Central memory CD8-positive, alpha-beta T cell (primary cell): ENCODE data around the gene RNF222.
"Not testable (repeated sequence)": the region's sequence is repeated elsewhere in the genome, so short reads cannot be mapped to it uniquely, and the experiment has no call there.

Experiments
- ATAC-seq: fragments of 150-1000 bp; cut with Tn5 transposase; replicated peaks from 2 replicates; pipeline ENCODE4 v1.10.0; 2022; ENCODE audit warnings: mild to moderate bottlenecking, moderate FRiP score, moderate number of reproducible peaks; ENCODE audit not compliant: poor library complexity, severe bottlenecking; ENCODE audit errors: extremely low read depth
- DNase-seq, 2 donors: peaks; one replicate each; pipeline ENCODE4 v3.0.0; 2021; ENCODE audit warnings: low spot score in 2 of 2
- H3K27ac Mint-ChIP-seq: one replicate; pipeline ENCODE4 v1.8.0; 2022; ENCODE audit warnings: low read depth, mild to moderate bottlenecking, moderate library complexity, mixed read lengths
- H3K27me3 Mint-ChIP-seq: one replicate; pipeline ENCODE4 v1.8.0; 2022; ENCODE audit warnings: mixed read lengths
- H3K36me3 Mint-ChIP-seq: one replicate; pipeline ENCODE4 v1.8.0; 2022; ENCODE audit warnings: mild to moderate bottlenecking, moderate library complexity, mixed read lengths; ENCODE audit not compliant: insufficient read depth
- H3K4me1 Mint-ChIP-seq: one replicate; pipeline ENCODE4 v1.8.0; 2022; ENCODE audit warnings: mixed read lengths
- H3K4me3 Mint-ChIP-seq: one replicate; pipeline ENCODE4 v1.8.0; 2022; ENCODE audit warnings: mild to moderate bottlenecking, moderate library complexity, mixed read lengths
- H3K9me3 Mint-ChIP-seq: one replicate; pipeline ENCODE4 v1.8.0; 2022; ENCODE audit warnings: mixed read lengths

RNF222 gene

GRCh38 chr17:8408371-8408770, 10.7 kb upstream of the RNF222 start:
- no peaks in the 10 kb centered on the region for H3K9me3 Mint-ChIP-seq
- H3K27ac Mint-ChIP-seq, result no peak overlapping the region
- no peaks in the 10 kb centered on the region for H3K36me3 Mint-ChIP-seq
- H3K4me3 Mint-ChIP-seq, result no peak overlapping the region
- H3K27me3 Mint-ChIP-seq, result peaks cover 12% of the 10 kb centered on the region
- ATAC-seq (no peak), DNase-seq (no peak)
- H3K4me1 Mint-ChIP-seq, result peaks cover 6% of the 10 kb centered on the region

- Mint-ChIP-seq H3K36me3 (no peaks in the 10 kb centered on the region), H3K27ac (no peak overlapping the region), H3K27me3 (peaks cover 29% of the 10 kb centered on the region), H3K4me3 (no peak overlapping the region), H3K9me3 (no peaks in the 10 kb centered on the region), H3K4me1 (no peaks in the 10 kb centered on the region)
- ATAC-seq (no peak), DNase-seq (no peak)
Observed at GRCh38 chr17:8406174-8406573, 8.5 kb upstream of the RNF222 start.

GRCh38 chr17:8405499-8406016, 7.9 kb upstream of the RNF222 start:
- Mint-ChIP-seq H3K27me3 (peaks cover 35% of the 10 kb centered on the region), H3K36me3 (no peaks in the 10 kb centered on the region), H3K9me3 (no peaks in the 10 kb centered on the region), H3K4me3 (no peak overlapping the region), H3K27ac (no peak overlapping the region), H3K4me1 (no peaks in the 10 kb centered on the region)
- no peak for DNase-seq
- no peak for ATAC-seq

- Mint-ChIP-seq H3K27ac (no peak overlapping the region), H3K36me3 (no peaks in the 10 kb centered on the region), H3K4me1 (no peaks in the 10 kb centered on the region), H3K4me3 (no peak overlapping the region), H3K27me3 (peaks cover 36% of the 10 kb centered on the region), H3K9me3 (no peaks in the 10 kb centered on the region)
- ATAC-seq (no peak), DNase-seq (no peak)
Observed at GRCh38 chr17:8402921-8403536, 5.4 kb upstream of the RNF222 start.

- Mint-ChIP-seq H3K4me3 (no peak overlapping the region), H3K36me3 (no peaks in the 10 kb centered on the region), H3K9me3 (no peaks in the 10 kb centered on the region), H3K4me1 (no peaks in the 10 kb centered on the region), H3K27ac (no peak overlapping the region), H3K27me3 (peaks cover 45% of the 10 kb centered on the region)
- ATAC-seq, result no peak
- no peak for DNase-seq
Observed at GRCh38 chr17:8401107-8401506, 3.5 kb upstream of the RNF222 start.

- H3K36me3 Mint-ChIP-seq, result no peaks in the 10 kb centered on the region
- H3K27me3 Mint-ChIP-seq, result peaks cover 51% of the 10 kb centered on the region
- no peak overlapping the region for H3K27ac Mint-ChIP-seq
- no peaks in the 10 kb centered on the region for H3K9me3 Mint-ChIP-seq
- no peak overlapping the region for H3K4me3 Mint-ChIP-seq
- peaks cover 4% of the 10 kb centered on the region for H3K4me1 Mint-ChIP-seq
- DNase-seq (no peak), ATAC-seq (no peak)
Observed at GRCh38 chr17:8398980-8399379, 1.4 kb upstream of the RNF222 start.

GRCh38 chr17:8394497-8394896, 3.1 kb downstream of the RNF222 start:
- H3K27ac Mint-ChIP-seq, H3K36me3 Mint-ChIP-seq, H3K9me3 Mint-ChIP-seq, DNase-seq, ATAC-seq, H3K4me3 Mint-ChIP-seq: not testable (repeated sequence)
- peaks cover 16% of the 10 kb centered on the region for H3K4me1 Mint-ChIP-seq
- peaks cover 23% of the 10 kb centered on the region for H3K27me3 Mint-ChIP-seq

- peaks cover 23% of the 10 kb centered on the region for H3K27me3 Mint-ChIP-seq
- no peaks in the 10 kb centered on the region for H3K9me3 Mint-ChIP-seq
- peak overlapping the region; percentile 94 for H3K27ac Mint-ChIP-seq
- ATAC-seq (peak; percentile 97), DNase-seq (peak in 1 of 2 donors; percentile 42)
- H3K36me3 Mint-ChIP-seq, result peaks cover 5% of the 10 kb centered on the region
- H3K4me1 Mint-ChIP-seq, result peaks cover 22% of the 10 kb centered on the region
- peak overlapping the region; percentile 42 for H3K4me3 Mint-ChIP-seq
Observed at GRCh38 chr17:8393470-8394231, 4.0 kb downstream of the RNF222 start.

- peak overlapping the region; percentile 94 for H3K27ac Mint-ChIP-seq
- no peaks in the 10 kb centered on the region for H3K9me3 Mint-ChIP-seq
- H3K36me3 Mint-ChIP-seq, result peaks cover 5% of the 10 kb centered on the region
- peaks cover 17% of the 10 kb centered on the region for H3K27me3 Mint-ChIP-seq
- H3K4me1 Mint-ChIP-seq, result peaks cover 30% of the 10 kb centered on the region
- DNase-seq (no peak), ATAC-seq (no peak)
- H3K4me3 Mint-ChIP-seq, result peak overlapping the region; percentile 42
Observed at GRCh38 chr17:8392674-8393469, 4.8 kb downstream of the RNF222 start.

GRCh38 chr17:8392274-8392673, 5.4 kb downstream of the RNF222 start:
- ATAC-seq (no peak), DNase-seq (no peak)
- Mint-ChIP-seq H3K9me3 (no peaks in the 10 kb centered on the region), H3K27me3 (peaks cover 12% of the 10 kb centered on the region), H3K4me1 (peaks cover 36% of the 10 kb centered on the region), H3K27ac (no peak overlapping the region), H3K4me3 (no peak overlapping the region), H3K36me3 (peaks cover 5% of the 10 kb centered on the region)

GRCh38 chr17:8391711-8392110, 5.9 kb downstream of the RNF222 start:
- no peak overlapping the region for H3K27ac Mint-ChIP-seq
- peaks cover 40% of the 10 kb centered on the region for H3K4me1 Mint-ChIP-seq
- ATAC-seq, result no peak
- no peak for DNase-seq
- peaks cover 5% of the 10 kb centered on the region for H3K36me3 Mint-ChIP-seq
- no peak overlapping the region for H3K4me3 Mint-ChIP-seq
- no peaks in the 10 kb centered on the region for H3K9me3 Mint-ChIP-seq
- H3K27me3 Mint-ChIP-seq, result peaks cover 12% of the 10 kb centered on the region

GRCh38 chr17:8387914-8388651, 9.5 kb downstream of the RNF222 start:
- DNase-seq (peak in 1 of 2 donors; percentile 71), ATAC-seq (peak; percentile 77)
- Mint-ChIP-seq H3K27me3 (no peaks in the 10 kb centered on the region), H3K9me3 (no peaks in the 10 kb centered on the region), H3K4me1 (peaks cover 53% of the 10 kb centered on the region), H3K27ac (peak overlapping the region; percentile 77), H3K4me3 (peak overlapping the region; percentile 50), H3K36me3 (peaks cover 15% of the 10 kb centered on the region)
